HG02981 (cell line): ENCODE results near the gene NACC2.

Experiments
- ATAC-seq: cut with Tn5 transposase; IDR thresholded peaks from one replicate; pipeline ENCODE4 v1.9.1; 2021; ENCODE audit warnings: mild to moderate bottlenecking, moderate library complexity; ENCODE audit not compliant: unreplicated experiment

NACC2 gene, protein sequence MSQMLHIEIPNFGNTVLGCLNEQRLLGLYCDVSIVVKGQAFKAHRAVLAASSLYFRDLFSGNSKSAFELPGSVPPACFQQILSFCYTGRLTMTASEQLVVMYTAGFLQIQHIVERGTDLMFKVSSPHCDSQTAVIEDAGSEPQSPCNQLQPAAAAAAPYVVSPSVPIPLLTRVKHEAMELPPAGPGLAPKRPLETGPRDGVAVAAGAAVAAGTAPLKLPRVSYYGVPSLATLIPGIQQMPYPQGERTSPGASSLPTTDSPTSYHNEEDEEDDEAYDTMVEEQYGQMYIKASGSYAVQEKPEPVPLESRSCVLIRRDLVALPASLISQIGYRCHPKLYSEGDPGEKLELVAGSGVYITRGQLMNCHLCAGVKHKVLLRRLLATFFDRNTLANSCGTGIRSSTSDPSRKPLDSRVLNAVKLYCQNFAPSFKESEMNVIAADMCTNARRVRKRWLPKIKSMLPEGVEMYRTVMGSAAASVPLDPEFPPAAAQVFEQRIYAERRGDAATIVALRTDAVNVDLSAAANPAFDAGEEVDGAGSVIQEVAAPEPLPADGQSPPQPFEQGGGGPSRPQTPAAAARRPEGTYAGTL

DNA sequence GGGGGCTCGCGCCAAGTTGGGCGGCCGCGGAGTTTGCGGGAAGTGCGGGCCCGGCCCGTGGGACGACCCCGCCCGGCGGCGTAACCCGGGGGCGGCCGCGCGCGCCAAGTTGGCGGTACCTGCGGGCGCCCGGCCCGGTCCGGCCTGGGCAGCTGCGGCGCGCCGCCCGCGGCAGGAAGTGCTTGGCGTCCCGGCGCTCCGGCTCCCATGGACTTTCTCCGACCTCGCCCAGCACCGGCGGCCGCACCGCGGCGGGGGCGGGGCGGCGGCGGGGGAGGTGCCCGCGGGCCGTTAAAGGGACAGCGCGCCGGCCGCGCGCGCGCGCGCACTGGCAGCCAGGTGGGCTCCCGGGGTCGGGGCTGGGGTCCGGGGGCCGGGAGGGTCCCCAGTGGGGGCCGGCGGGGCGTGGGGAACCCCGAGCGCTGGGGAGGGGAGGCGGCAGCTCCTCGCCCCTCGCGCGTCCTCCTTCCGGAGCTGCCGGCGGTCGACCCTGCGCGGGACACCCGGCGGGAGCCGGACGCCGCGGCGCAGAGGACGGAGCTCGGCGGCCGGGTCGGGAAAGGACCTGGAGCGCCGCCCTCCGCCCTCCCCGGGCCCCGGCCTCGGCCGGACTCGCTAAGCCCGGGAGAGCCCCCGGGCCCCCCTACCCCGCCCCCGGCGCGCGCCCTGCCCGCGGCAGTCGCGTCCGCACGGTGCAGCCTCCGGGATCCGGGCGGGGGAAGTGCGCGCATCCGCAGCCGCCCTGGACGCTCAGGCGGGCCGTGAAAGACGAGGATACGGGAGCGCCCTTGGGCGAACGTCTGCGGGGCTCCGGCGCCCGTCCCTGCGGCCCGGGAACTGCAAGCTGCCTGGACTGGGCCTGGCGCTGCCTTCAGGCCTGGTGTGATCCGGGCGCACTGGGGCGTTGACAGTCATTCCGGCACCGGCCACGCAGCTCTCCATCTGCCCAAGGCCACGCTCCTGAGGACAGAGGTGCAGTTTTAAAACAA, at the start of gene NACC2:
TSS of gene NACC2 (minus strand) at position 220 of the 989 bp plus-strand sequence. CDS start 44,768 bp downstream, outside the sequence.
- ATAC-seq, result no peak

DNA sequence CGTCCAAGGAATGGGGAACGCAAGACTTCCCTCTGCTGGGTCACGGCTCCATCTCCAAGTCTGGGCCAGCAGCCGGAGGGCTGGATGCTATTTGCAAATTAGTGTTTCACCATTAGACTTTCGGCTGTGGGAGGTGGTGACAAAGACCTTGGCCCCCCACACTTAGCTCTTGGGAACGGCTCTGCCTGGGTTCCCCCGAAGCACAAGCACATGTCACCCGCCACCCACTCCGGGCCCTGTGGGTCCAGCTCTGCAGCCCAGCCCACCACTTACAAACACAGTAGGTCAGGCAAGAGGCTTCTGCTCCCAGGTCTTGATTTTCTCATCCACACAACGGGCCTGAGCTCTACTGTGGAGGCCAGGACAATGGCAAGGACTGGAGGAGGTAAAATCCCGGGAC, 49.4 kb upstream of the NACC2 start:
- no peak for ATAC-seq

DNA sequence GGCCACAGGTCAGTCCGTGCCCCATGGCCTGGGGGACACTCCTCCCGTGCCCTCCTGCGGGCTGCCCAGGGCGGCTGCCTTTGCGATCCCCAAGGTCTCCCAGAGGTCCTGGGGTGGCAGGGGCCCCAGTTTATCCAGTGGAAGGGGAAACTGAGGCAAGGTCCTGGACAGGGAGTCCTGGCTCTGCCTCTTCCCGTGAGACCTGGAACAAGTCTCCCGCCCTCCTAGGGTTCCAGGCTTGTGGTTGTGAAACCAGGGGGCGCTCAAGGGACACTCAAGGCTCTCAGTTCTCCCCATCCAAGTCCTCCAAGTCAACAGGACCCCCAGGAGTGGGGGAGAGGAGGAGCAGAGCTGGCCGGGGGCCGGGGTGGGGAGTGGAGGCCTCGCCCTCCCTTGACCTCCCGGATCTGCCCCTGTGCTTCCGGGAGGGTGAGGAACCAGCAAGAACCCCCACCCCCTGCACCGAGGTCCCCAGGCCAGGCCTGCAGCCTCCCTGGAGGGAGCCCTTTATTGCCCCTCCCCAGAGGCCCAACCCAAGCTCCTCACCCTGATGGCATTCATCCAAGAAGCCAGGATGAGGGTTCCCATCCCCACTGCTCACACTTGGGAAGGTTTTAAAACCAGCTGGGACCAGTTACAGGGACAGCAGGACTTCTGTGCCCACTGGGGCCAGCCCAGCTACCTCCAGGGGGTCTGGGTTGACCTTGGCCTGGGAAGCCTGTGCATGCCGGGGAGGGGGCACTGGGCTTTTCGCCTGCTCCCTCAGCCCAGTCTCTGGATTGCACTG, 48.3 kb upstream of the NACC2 start:
- no peak for ATAC-seq

DNA sequence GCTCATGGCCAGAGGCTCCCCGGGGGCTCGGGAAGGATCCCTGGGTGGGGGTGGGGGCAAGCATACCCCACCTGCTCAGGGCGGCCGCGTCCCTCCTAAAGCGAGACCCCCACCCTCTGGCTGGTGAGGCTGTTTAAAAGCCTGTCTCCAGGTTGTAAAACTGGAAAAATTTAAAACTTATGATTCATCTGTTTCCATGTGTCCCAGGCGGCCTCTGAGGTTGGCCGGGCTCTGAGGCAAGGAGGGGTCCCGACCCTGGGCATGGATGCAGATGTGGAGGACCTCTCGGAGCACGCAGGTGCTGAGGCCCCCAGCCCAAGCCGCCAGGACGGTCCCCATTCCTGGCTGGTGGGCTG, 47.7 kb upstream of the NACC2 start:
- ATAC-seq, result no peak

DNA sequence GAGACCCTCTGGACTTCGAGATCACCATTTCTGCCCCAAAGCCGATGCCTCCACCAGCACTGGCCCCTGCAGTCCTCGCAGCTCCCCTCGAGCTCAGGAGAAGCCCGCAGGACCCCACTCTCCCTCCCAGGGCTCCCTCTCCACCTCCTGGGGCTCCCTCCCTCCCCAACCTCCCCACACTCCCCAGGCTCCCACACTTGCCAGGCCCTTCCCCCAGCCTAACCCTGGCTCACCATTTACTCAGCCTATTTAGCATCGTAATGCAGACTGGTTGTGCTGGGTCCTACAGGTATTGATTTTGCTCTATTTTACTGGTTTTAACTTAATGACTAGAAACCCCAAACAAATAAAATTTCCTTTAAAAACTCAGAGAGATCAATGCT, 47.3 kb upstream of the NACC2 start:
- ATAC-seq, result no peak

DNA sequence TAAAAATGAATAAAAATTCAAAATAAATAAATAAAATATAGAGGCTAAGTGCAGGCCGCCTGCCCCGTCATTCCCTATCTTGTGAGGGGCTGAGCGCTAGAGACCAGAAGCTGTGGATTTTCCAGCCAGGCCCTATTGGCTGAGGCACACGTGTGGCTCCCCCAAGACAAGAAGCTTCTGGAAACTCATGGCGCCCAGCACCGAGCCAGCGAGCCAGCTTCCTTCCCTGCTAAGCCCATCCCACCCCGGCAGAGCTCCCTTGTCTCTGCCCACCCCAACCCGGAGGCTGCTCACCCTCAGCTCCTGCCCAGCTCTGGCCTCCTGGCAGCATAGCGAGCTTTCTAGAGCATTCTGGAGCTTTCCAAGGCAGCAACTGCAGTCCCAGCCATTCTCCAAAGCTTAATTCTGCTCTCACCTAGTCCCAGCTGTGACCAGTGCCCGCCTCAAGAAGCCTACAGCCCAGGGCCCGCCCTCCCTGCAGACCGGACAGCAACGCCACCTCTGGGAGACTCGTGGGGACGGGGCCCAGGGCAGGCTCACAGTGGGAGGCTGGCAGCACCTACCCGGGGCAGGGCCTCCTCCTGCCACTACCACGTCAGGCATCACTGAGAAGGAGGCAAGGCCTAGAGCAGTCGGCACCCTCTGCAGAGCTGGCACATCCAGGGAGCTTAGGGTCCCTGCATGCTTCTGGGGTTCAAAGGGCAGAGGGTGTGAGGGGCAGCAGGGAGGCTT, 46.8 kb upstream of the NACC2 start:
- no peak for ATAC-seq

DNA sequence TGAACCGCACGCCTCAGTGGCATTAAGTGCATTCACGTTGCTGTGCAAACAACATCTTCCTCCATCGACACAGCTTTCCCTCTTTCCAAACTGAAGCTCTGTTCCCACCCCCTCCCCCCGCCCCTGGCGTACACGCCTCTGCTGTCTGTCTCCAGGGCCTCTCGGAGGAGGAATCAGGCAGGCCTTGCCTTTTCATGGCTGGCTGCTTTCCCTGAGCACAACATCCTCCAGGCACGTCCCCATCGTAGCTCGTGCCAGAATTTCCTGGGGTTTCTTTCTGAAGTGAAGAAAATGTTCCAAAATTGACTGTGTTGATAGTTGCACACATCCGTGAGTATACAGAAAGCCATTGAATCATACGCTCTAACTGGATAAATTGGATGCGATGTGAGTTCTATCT, 45.9 kb upstream of the NACC2 start:
- no peak for ATAC-seq

DNA sequence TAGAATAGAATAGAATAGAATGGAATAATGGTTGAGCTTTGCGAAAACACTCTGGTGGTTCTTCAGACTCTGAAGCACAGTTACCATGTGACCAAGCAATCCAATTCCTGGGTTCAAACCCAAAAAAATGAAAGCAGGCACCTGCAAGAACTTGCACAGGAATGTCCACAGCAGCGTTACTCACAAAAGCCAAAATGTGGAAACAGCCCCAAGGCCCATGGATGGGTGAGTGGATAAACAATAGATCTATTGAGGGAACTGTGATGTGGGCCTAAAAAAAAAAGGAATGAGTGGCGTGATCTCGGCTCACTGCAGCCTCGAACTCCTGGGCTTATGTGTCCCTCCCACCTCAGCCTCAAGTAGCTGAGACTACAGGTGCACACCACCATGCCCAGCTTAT, 45.0 kb upstream of the NACC2 start:
- ATAC-seq, result no peak

DNA sequence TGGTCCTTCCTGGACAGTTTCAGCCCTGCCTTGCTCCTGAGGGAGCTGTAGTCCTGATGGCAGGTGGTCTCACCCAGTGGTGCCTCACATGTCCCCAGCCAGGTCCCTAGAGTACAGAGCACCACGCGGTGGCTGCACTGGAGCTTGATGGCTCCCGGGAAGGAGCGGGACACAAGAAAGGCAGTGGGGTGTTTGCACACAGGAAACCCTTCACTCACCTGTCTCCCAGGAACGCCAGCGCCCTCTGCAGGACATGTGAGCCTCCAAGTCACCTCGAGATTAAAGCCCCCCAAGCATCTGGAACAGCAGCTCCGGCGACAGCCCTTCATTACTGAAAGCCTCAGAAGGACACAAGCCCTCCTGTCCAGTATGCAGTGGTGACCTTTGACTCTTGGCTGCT, 43.5 kb upstream of the NACC2 start:
- no peak for ATAC-seq

DNA sequence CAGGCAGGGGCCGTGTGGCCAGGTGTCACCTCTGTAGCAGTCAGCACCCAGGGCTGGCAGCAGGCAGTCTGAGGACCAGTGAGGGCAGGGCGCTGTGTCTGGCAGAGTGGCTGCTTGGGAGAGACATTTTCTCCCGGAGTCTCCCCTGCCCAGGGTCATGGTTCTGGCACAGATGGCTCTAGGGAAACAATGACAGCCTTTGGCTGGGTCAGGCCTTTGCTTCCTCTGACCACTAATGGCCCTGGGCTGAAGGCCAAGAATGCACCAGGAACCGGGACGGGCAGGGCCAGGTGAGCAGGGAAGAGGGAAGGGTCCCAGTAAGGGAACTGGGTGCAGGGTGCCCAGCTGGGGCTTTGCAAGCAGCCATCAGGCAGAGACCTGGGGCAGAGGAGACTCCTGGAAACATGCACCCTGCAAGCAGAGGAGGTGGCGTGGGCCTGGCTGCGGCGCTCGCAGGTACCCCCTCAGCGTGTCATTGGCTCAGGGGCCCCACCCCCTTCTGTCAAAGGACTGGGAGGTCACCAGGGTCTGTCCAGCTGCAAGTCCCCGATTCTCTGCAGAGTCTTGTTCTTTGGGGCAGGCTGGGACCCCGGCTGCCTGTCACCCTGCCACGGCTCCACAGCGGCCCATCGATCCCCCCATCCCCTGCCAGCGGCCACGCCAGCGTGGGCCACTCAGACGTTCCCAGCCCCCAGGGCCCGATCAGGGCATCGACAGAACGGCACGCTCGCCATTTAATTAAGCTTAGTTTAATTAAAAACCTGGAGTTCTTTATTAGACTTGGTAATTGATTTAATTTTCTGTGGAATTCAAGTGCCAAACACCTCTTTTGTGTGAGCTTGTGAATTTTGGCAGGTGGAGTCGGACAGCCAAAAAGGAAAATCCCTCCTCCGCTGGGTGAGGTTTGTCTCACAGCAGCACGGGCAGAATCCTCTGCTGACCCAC, 42.5 kb upstream of the NACC2 start:
- ATAC-seq, result no peak

DNA sequence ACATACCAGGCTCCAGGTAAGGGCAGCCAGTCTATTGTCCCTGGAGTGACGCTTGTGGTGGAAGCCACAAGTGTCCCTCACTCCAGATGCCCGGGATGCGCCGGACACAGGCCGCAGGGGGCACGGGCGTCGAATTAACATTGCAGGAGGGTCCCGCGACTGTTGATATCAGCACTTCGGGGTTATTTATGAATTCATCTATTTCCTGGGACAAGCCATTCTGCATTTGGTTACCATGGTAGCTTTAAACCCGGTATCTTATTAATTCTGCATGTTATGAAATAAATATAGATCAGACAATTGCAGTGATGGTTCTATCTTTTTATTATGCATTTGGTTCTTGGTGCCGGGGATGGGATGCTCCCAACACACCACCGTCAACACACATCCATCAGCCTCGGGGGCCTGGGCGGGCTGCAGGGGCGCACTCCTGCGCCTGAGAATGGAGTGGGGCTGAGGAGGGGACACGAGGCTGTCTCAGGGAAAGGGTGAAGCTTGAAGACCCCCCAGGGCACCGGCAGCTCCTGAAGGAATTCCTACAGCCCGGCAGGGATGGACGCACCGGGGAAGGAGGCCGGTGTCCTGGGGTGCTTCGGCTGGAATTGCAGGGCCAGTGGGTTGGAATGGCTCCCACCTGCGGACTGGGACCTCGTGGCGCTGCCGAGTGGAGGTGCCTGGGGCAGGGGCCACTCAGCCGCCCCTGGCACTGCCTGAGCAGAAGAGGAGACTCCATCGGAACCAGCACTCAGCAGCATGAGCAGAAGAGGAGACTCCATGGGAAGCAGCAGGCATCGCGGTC, 41.2 kb upstream of the NACC2 start:
- no peak for ATAC-seq

DNA sequence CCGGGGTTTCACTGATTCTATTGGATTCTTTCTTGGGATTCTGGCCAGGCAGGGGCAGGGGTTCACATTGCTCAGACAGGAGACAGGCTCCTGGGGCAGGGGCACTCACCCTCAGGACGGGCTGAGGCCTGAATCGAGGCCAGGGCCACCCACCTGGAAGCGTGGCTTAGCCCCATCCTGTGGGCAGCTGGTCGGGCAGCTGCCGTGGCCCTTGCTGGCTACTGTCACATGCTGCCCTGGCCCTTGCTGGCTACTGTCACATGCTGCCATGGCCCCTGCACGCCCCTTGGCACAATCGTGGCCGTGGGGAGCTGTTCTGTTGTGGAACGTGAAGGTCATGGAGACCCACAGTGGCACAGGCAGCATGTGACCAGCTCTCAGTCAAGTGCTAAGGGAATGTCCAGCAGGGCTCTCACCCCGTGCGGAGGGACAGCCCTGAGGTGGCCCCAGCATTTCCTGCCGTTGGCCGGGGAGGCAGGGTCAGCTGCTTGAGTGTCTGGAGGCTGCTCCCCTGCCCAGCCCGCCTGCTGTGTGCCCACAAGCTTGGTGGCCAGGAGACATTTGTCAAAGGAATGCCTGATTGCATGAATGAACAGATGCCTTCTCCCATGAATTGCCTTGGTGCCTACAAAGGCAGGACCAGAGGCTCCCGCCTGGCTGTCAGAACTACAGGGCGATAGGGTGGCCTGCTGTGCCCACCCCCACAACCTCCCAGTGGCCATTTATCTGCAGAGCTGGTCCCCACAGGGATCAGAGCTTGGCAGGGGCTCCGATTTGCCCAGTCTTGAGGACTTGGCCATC, 40.4 kb upstream of the NACC2 start:
- no peak for ATAC-seq

DNA sequence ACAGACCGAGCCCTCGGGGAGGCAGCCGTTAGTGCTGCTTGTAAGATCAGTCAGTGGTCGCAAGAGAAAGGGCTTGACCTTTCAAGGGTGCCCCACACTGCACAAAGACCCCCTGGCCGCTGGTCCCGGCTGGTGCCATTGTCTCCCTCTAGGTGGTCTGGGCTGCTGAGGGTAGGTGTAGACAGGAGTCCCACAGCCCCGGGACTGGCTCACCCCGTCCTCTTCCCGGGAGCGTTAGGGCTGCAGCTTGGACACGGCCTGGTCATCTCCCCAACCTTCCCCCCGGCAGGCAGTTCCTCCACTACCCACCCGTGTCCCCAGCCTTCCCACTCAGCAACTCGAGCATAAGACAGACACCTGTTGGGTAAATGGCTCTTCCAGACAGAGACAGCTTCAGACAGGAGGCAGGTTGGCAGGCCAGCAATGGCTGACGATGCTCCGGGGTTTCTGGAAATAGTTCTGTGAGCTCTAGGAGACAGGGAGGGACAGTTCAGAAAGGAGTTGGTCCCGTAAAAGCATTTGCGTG, 38.9 kb upstream of the NACC2 start:
- ATAC-seq, result no peak

DNA sequence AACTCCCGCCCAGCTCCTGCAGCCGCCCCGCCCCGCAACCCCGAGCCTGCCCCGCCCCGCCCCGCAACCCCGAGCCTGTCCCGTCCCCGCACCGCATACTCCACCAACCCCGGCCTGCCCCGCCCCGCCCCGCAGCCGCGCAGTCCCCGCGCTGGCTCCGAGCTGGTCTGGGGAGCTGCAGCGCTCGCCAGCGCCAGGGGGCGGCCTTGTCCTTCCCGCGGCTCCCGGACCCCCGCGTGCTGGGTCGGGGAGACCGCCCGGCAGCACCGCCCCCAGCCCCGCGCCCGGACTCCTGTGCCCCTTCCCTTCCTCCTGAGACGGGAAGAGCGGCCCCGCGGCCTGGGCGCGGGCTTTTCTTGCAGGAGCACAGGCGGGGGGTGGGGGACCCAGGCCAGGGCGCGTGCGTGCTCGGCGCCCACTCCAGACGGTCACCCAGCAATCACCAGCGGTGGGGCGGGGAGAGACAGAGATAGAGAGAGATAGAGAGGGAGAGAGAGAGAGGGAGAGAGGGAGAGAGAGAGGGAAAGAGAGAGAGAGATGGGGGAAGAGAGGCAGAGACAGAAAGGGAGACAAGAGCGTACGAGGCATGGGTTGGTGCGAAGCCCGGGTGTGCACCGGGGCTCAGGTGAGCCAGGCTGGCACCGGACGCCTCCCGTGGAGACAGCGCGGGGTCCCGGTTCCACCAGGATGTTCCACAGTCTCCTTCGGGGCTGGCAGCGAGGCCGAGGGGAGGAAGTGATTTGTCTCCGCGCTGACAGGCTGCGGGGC, 38.3 kb upstream of the NACC2 start:
- ATAC-seq, result no peak

DNA sequence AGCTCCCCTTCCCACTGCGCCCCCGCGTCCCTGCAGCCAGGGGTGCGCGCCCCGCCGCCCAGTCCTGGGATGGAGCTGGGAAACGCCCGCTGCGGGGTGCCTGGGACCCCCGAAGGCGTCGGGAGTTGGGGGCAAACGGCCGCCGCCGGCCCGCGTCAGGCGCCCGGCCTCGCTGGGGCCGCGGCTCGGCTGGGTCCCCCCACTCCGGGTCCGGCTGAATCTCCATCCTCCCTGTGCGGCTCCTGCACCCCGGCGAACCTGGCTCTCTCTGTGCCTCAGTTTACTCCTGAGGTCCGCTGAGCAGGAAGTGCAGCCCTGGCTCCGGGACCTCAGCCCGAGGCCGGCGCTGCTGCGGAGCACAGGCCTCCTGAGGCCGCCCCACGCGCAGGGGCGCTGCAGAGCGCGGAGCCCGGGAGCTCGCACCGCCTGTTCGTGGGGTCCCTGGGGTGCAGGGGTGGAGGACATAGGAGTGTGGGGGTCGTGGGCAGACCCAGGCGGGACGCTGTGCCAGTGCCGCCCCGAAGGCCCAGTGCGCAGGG, 37.5 kb upstream of the NACC2 start:
- no peak for ATAC-seq
